Gastrocnemius medialis (tissue), 4 donors: ENCODE measurements around the gene SIDT1.

Source experiments
- POLR2A ChIP-seq, 2 donors: fragments of 450-650 bp; IDR thresholded peaks; one replicate each; pipeline ENCODE4 v1.6.1; 2017; ENCODE audit warnings: antibody characterized with exemption in 2 of 2, mild to moderate bottlenecking in 2 of 2, moderate library complexity in 2 of 2
- TF ChIP-seq, protein P1 (sequence below), 5 experiments: fragments of 450-650 bp in 3 of 5; fragments of 200-600 bp in 2 of 5; sonication (generic) in 2 of 5; IDR thresholded peaks in 4 of 5; conservative IDR thresholded peaks in 1 of 5; 1 replicate in 4 of 5; 2 replicates in 1 of 5; pipeline ENCODE4 v1.5.1; 2016 to 2019; ENCODE audit warnings: antibody characterized with exemption in 5 of 5, mild to moderate bottlenecking in 3 of 5, moderate library complexity in 3 of 5

DNA sequence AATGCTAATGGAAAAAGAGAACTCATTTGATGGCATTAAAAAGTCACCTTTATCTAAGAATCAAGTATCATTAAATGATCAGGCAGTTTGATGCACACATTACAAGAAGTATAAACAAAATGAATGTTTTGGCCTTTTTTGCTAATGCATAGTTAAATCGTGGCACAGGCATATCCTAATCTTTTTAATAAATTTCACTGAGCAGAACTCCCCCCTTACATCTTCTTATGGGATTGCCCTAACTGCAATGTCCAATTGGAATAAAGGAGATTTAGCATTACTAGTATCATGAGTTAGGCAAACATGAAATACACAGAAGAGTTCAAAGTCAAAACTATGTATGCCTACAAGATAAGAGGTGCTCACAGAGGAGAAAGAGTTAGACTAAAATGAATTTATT is 131.4 kb downstream of the SIDT1 start:
- TF ChIP-seq, protein P1, sequence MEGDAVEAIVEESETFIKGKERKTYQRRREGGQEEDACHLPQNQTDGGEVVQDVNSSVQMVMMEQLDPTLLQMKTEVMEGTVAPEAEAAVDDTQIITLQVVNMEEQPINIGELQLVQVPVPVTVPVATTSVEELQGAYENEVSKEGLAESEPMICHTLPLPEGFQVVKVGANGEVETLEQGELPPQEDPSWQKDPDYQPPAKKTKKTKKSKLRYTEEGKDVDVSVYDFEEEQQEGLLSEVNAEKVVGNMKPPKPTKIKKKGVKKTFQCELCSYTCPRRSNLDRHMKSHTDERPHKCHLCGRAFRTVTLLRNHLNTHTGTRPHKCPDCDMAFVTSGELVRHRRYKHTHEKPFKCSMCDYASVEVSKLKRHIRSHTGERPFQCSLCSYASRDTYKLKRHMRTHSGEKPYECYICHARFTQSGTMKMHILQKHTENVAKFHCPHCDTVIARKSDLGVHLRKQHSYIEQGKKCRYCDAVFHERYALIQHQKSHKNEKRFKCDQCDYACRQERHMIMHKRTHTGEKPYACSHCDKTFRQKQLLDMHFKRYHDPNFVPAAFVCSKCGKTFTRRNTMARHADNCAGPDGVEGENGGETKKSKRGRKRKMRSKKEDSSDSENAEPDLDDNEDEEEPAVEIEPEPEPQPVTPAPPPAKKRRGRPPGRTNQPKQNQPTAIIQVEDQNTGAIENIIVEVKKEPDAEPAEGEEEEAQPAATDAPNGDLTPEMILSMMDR (IDR thresholded peaks at IDR 0.05 in 4 of 5, conservative IDR thresholded peaks at IDR 0.05 in 1 of 5) = no peak
- TF ChIP-seq POLR2A (IDR thresholded peaks at IDR 0.05) = no peak
